Measurements from ENCODE around the gene RFX1. TPM values are rescaled to one million over a fixed set of nuclear protein-coding genes. Genes with fewer than 3 reads are reported as not detected.

RFX1 gene
- total and polyA plus RNA-seq, 4 donors = 1.8 to 5.6 (median 3.5) TPM

- Histone ChIP-seq H3K9ac (ENCODE audit: low read depth in 1 of 2, low read length in 2 of 2) (no peak overlapping the region), H3K4me3 (ENCODE audit: low read depth in 1 of 3, low read length in 3 of 3) (no peak overlapping the region), H3K9me3 (ENCODE audit: control insufficient read depth in 4 of 4, low read length in 3 of 4) (peaks cover 0 to 5% (median under 1%) of the 10 kb centered on the region in 4 donors), H3K36me3 (ENCODE audit: control insufficient read depth in 4 of 4, insufficient read depth in 3 of 4, low read depth in 1 of 4, low read length in 3 of 4) (peaks cover 23 to 36% (median 26%) of the 10 kb centered on the region in 4 donors), H3K4me1 (ENCODE audit: control insufficient read depth in 4 of 4, insufficient read depth in 4 of 4, low read length in 3 of 4) (peaks cover 0 to 5% (median 2%) of the 10 kb centered on the region in 4 donors), H3K27me3 (ENCODE audit: control insufficient read depth in 4 of 4, insufficient read depth in 4 of 4, low read length in 3 of 4) (no peaks in the 10 kb centered on the region), H3K27ac (ENCODE audit: low read depth in 1 of 2, low read length in 2 of 2) (no peak overlapping the region)
- DNase-seq (ENCODE audit: low spot score) = no peak
- TF ChIP-seq MAX (IDR thresholded peaks at IDR 0.05) (no peak), RAD21 (IDR thresholded peaks at IDR 0.05) (no peak), TAF1 (conservative IDR thresholded peaks at IDR 0.05) (no peak), JUND (IDR thresholded peaks at IDR 0.05) (no peak), HNF4G (IDR thresholded peaks at IDR 0.05) (no peak), REST (IDR thresholded peaks at IDR 0.05) (no peak), CTCF (IDR thresholded peaks at IDR 0.05; ENCODE audit: low read depth, low read length, missing input control) (no peak), GABPA (IDR thresholded peaks at IDR 0.05 in 1 of 2, conservative IDR thresholded peaks at IDR 0.05 in 1 of 2) (no peak), EGR1 (IDR thresholded peaks at IDR 0.05; ENCODE audit: low read depth in 2 of 2) (no peak), FOXA2 (IDR thresholded peaks at IDR 0.05) (no peak), ATF3 (IDR thresholded peaks at IDR 0.05) (no peak), YY1 (IDR thresholded peaks at IDR 0.05) (no peak)
- over 99% methylated on average over 11 of the region's 11 CpGs for whole genome bisulfite sequencing
Observed at GRCh38 chr19:13920524-13920923, 85.6 kb downstream of the RFX1 start.

- Histone ChIP-seq H3K9me3 (ENCODE audit: control insufficient read depth in 4 of 4, low read length in 3 of 4) (peaks cover 0 to 5% (median under 1%) of the 10 kb centered on the region in 4 donors), H3K27me3 (ENCODE audit: control insufficient read depth in 4 of 4, insufficient read depth in 4 of 4, low read length in 3 of 4) (no peaks in the 10 kb centered on the region), H3K4me3 (ENCODE audit: low read depth in 1 of 3, low read length in 3 of 3) (no peak overlapping the region), H3K27ac (ENCODE audit: low read depth in 1 of 2, low read length in 2 of 2) (peak overlapping the region in 1 of 2 donors; percentile 12), H3K9ac (ENCODE audit: low read depth in 1 of 2, low read length in 2 of 2) (no peak overlapping the region), H3K4me1 (ENCODE audit: control insufficient read depth in 4 of 4, insufficient read depth in 4 of 4, low read length in 3 of 4) (peaks cover 0 to 8% (median 2%) of the 10 kb centered on the region in 4 donors), H3K36me3 (ENCODE audit: control insufficient read depth in 4 of 4, insufficient read depth in 3 of 4, low read depth in 1 of 4, low read length in 3 of 4) (peaks cover 17 to 35% (median 21%) of the 10 kb centered on the region in 4 donors)
- 93% methylated on average over 34 of the region's 34 CpGs for WGBS
- TF ChIP-seq HNF4A (conservative IDR thresholded peaks at IDR 0.05) (no peak), HNF4G (IDR thresholded peaks at IDR 0.05) (no peak), RAD21 (IDR thresholded peaks at IDR 0.05) (no peak), FOXA2 (IDR thresholded peaks at IDR 0.05) (no peak), SP1 (IDR thresholded peaks at IDR 0.05) (no peak)
- no peak for DNase-seq (ENCODE audit: low spot score)
Observed at GRCh38 chr19:13918726-13919411, 87.3 kb downstream of the RFX1 start.

Measured in liver (tissue), 9 donors.